Measurements from ENCODE around the gene ZNF75A. TPM values are rescaled to one million over a fixed set of nuclear protein-coding genes. Genes with fewer than 3 reads are reported as not detected.

ZNF75A gene
- total RNA-seq, 1 experiment from 2014 or later = 10.3 TPM

DNA sequence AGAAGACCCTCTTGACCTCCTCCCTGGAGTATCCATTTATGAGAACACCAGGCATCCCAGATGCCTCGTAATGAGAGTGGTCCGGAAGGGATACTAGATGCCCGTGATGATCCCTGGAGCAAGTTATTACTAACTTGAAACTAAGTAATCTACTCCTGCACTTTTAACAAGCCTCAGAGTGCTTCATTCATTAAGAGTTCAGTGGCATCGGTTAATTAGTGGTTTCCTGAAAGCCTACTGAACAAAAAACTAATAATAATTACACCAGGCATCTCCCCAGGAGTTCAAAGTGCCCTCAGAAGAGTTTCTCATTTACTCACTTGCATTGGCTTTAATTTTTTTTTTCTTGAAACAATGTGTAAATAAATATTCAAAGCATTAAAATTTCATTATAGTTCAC lies 22.2 kb downstream of the ZNF75A start:
- no peaks in the 10 kb centered on the region for H4K20me1 ChIP-seq (ENCODE audit: insufficient read depth)
- ATAC-seq = no peak

DNA sequence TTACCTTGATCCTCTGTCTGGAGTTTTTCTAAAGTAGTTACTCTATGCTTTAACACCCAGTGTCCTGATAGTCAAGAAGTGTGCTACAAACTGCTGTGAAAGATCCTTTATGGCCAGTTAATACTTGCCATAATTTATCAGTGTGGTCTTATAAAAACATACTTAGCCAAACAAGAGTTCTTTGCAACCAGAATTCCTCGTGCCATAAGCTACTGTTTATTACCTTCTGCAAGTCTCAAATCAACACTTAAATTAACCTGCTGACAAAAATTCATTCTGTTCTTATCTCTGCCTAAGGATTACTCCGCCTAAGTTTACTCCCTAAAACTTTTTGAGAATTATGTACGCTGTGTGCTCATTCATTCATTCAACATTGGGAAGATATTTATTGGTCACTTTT lies 22.8 kb downstream of the ZNF75A start:
- no peak overlapping the region for H2AFZ ChIP-seq (ENCODE audit: low read depth, low read length, poor library complexity, severe bottlenecking)
- no peaks in the 10 kb centered on the region for H3K79me2 ChIP-seq (ENCODE audit: insufficient read depth, low read length)
- TF ChIP-seq EZH2phosphoT487 (IDR thresholded peaks at IDR 0.05; ENCODE audit: borderline replicate concordance) (no peak), JUND (IDR thresholded peaks at IDR 0.05) (no peak)
- intact Hi-C loops (cut with micrococcal nuclease) = no loop called here
- H4K20me1 ChIP-seq (ENCODE audit: insufficient read depth) = no peaks in the 10 kb centered on the region
- no peaks in the 10 kb centered on the region for H3K27me3 ChIP-seq (ENCODE audit: insufficient read depth, low read length)
- ChIA-PET RAD21 (ENCODE audit: low non-redundant PET in 1 of 2, low total read pairs in 2 of 2, uncharacterized antibody in 2 of 2, unreplicated experiment in 2 of 2) (no interaction called here), CTCF (no interaction called here), POLR2A (no interaction called here)
- ATAC-seq (no peak), DNase-seq (ENCODE audit: low read depth, low spot score) (no peak)
- H3K4me2 ChIP-seq (ENCODE audit: low read length) = no peak overlapping the region
- H3K9me2 ChIP-seq (ENCODE audit: insufficient read depth) = no peaks in the 10 kb centered on the region
- no peak overlapping the region for H3K27ac ChIP-seq (ENCODE audit: low read depth, low read length)
- H3K36me3 ChIP-seq (ENCODE audit: control insufficient read depth in 1 of 2, insufficient read depth in 2 of 2, low read length in 2 of 2) = no peaks in the 10 kb centered on the region
- no peaks in the 10 kb centered on the region for H3K9me3 ChIP-seq (ENCODE audit: control insufficient read depth in 1 of 2, insufficient read depth in 1 of 2, low read depth in 1 of 2, low read length in 2 of 2)
- no TSS peak for BruUV-seq (replicated peaks)
- no peaks in the 10 kb centered on the region for H3K4me1 ChIP-seq (ENCODE audit: control insufficient read depth in 1 of 2, insufficient read depth in 2 of 2, low read length in 2 of 2)
- H3K9ac ChIP-seq (ENCODE audit: low read length) = no peak overlapping the region
- no peak overlapping the region for H3K4me3 ChIP-seq (replicated peaks in 1 of 2; ENCODE audit: low read depth in 1 of 2, low read length in 2 of 2)

More for the DNA sequence above, 22.2 kb downstream of the ZNF75A start:
- no peak overlapping the region for H2AFZ ChIP-seq (ENCODE audit: low read depth, low read length, poor library complexity, severe bottlenecking)
- intact Hi-C loops (cut with micrococcal nuclease) = no loop called here
- ChIA-PET RAD21 (ENCODE audit: low non-redundant PET in 1 of 2, low total read pairs in 2 of 2, uncharacterized antibody in 2 of 2, unreplicated experiment in 2 of 2) (no interaction called here), CTCF (no interaction called here), POLR2A (no interaction called here)
- no peak overlapping the region for H3K27ac ChIP-seq (ENCODE audit: low read depth, low read length)
- H3K4me3 ChIP-seq (replicated peaks in 1 of 2; ENCODE audit: low read depth in 1 of 2, low read length in 2 of 2) = no peak overlapping the region
- H3K4me1 ChIP-seq (ENCODE audit: control insufficient read depth in 1 of 2, insufficient read depth in 2 of 2, low read length in 2 of 2) = no peaks in the 10 kb centered on the region
- H3K36me3 ChIP-seq (ENCODE audit: control insufficient read depth in 1 of 2, insufficient read depth in 2 of 2, low read length in 2 of 2) = no peaks in the 10 kb centered on the region
- no peaks in the 10 kb centered on the region for H3K9me3 ChIP-seq (ENCODE audit: control insufficient read depth in 1 of 2, insufficient read depth in 1 of 2, low read depth in 1 of 2, low read length in 2 of 2)
- BruUV-seq (replicated peaks) = no TSS peak
- no peak for DNase-seq (ENCODE audit: low read depth, low spot score)
- no peak overlapping the region for H3K4me2 ChIP-seq (ENCODE audit: low read length)
- no peak overlapping the region for H3K9ac ChIP-seq (ENCODE audit: low read length)
- no peaks in the 10 kb centered on the region for H3K27me3 ChIP-seq (ENCODE audit: insufficient read depth, low read length)
- H3K79me2 ChIP-seq (ENCODE audit: insufficient read depth, low read length) = no peaks in the 10 kb centered on the region
- TF ChIP-seq ZNF274 (IDR thresholded peaks at IDR 0.05; ENCODE audit: low read depth, low read length) = no peak
- H3K9me2 ChIP-seq (ENCODE audit: insufficient read depth) = no peaks in the 10 kb centered on the region

DNA sequence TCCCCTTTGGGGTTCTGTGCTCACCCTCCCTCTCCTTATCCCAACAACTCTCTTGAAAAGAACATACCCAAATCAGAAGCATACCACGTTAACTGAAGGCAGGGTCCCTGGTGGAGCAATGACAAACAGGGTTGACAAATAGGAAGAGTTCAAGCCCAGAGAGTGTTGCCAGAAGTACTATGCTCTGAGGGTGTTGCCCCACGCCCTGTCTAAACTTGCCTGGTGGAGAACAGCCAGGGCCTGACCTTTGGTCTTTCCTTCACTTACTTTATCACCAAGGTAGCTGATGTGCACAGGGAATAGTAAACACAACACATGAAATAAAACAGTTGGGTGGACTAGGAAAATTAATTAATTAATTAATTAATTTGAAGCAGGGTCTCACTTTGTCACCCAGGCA lies 23.3 kb downstream of the ZNF75A start:
- ChIA-PET RAD21 (ENCODE audit: low non-redundant PET in 1 of 2, low total read pairs in 2 of 2, uncharacterized antibody in 2 of 2, unreplicated experiment in 2 of 2) (no interaction called here), CTCF (no interaction called here), POLR2A (no interaction called here)
- Histone ChIP-seq H3K9me2 (ENCODE audit: insufficient read depth) (no peaks in the 10 kb centered on the region), H3K4me1 (ENCODE audit: control insufficient read depth in 1 of 2, insufficient read depth in 2 of 2, low read length in 2 of 2) (no peaks in the 10 kb centered on the region), H3K36me3 (ENCODE audit: control insufficient read depth in 1 of 2, insufficient read depth in 2 of 2, low read length in 2 of 2) (no peaks in the 10 kb centered on the region), H3K9ac (ENCODE audit: low read length) (no peak overlapping the region), H3K27me3 (ENCODE audit: insufficient read depth, low read length) (no peaks in the 10 kb centered on the region), H3K79me2 (ENCODE audit: insufficient read depth, low read length) (no peaks in the 10 kb centered on the region), H3K4me2 (ENCODE audit: low read length) (no peak overlapping the region), H3K4me3 (replicated peaks in 1 of 2; ENCODE audit: low read depth in 1 of 2, low read length in 2 of 2) (no peak overlapping the region), H4K20me1 (ENCODE audit: insufficient read depth) (no peaks in the 10 kb centered on the region), H3K9me3 (ENCODE audit: control insufficient read depth in 1 of 2, insufficient read depth in 1 of 2, low read depth in 1 of 2, low read length in 2 of 2) (no peaks in the 10 kb centered on the region), H3K27ac (ENCODE audit: low read depth, low read length) (no peak overlapping the region), H2AFZ (ENCODE audit: low read depth, low read length, poor library complexity, severe bottlenecking) (no peak overlapping the region)
- DNase-seq (ENCODE audit: low read depth, low spot score) (no peak), ATAC-seq (no peak)
- no TSS peak for BruUV-seq (replicated peaks)
- intact Hi-C loops (cut with micrococcal nuclease) = no loop called here
- TF ChIP-seq, protein P1, sequence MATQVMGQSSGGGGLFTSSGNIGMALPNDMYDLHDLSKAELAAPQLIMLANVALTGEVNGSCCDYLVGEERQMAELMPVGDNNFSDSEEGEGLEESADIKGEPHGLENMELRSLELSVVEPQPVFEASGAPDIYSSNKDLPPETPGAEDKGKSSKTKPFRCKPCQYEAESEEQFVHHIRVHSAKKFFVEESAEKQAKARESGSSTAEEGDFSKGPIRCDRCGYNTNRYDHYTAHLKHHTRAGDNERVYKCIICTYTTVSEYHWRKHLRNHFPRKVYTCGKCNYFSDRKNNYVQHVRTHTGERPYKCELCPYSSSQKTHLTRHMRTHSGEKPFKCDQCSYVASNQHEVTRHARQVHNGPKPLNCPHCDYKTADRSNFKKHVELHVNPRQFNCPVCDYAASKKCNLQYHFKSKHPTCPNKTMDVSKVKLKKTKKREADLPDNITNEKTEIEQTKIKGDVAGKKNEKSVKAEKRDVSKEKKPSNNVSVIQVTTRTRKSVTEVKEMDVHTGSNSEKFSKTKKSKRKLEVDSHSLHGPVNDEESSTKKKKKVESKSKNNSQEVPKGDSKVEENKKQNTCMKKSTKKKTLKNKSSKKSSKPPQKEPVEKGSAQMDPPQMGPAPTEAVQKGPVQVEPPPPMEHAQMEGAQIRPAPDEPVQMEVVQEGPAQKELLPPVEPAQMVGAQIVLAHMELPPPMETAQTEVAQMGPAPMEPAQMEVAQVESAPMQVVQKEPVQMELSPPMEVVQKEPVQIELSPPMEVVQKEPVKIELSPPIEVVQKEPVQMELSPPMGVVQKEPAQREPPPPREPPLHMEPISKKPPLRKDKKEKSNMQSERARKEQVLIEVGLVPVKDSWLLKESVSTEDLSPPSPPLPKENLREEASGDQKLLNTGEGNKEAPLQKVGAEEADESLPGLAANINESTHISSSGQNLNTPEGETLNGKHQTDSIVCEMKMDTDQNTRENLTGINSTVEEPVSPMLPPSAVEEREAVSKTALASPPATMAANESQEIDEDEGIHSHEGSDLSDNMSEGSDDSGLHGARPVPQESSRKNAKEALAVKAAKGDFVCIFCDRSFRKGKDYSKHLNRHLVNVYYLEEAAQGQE (IDR thresholded peaks at IDR 0.05; ENCODE audit: low read depth) = no peak
- TF ChIP-seq CBX3 (IDR thresholded peaks at IDR 0.05; ENCODE audit: low read depth) = no peak
- TF ChIP-seq RAD21 (IDR thresholded peaks at IDR 0.05; ENCODE audit: low read depth) = no peak
- TF ChIP-seq FOSL1 (IDR thresholded peaks at IDR 0.05; ENCODE audit: low read depth) = no peak
- no peak for TF ChIP-seq JUND (IDR thresholded peaks at IDR 0.05)
- no peak for TF ChIP-seq SRF (IDR thresholded peaks at IDR 0.05; ENCODE audit: low read depth)
- no peak for TF ChIP-seq YY1 (IDR thresholded peaks at IDR 0.05; ENCODE audit: extremely low read depth, insufficient replicate concordance, low read depth, low read length)
- no peak for TF ChIP-seq SP1 (IDR thresholded peaks at IDR 0.05; ENCODE audit: low read depth)
- TF ChIP-seq CEBPB (IDR thresholded peaks at IDR 0.05; ENCODE audit: low read depth) = no peak
